ENCODE results near the gene CSF1R.

The CSF1R gene

GRCh38 chr5:150020249-150020648, 66.1 kb downstream of the CSF1R start:
- no peak for TF ChIP-seq CTCF (IDR thresholded peaks at IDR 0.05; ENCODE audit: insufficient read depth, low read length, missing control alignments)
- no peak for DNase-seq (ENCODE audit: low read depth, low spot score)
- ChIA-PET CTCF (interaction anchor here (0.8 to 2.6 kb wide), 2 partner anchors 9 to 18 kb away, joined by 4 to 15 read pairs; partner anchors contain the start of genes HMGXB3 and TIGD6), POLR2A (interaction anchor here (1.1 kb wide), 1 partner anchor 16 kb away, joined by 3 read pairs; no protein-coding TSS in a partner anchor)
- no peak overlapping the region for H3K4me3 ChIP-seq (ENCODE audit: low read depth, low read length)

GRCh38 chr5:150017226-150018005, 68.9 kb downstream of the CSF1R start:
- ChIA-PET CTCF (interaction anchor here (1.0 to 1.6 kb wide), 5 partner anchors 9 to 183 kb away, joined by 3 to 7 read pairs (median 4); partner anchors contain the start of genes HMGXB3 and TIGD6), POLR2A (interaction anchor here (0.5 kb wide), 1 partner anchor 158 kb away, joined by 3 read pairs; no protein-coding TSS in a partner anchor)
- no peak for DNase-seq (ENCODE audit: low read depth, low spot score)
- H3K4me3 ChIP-seq (ENCODE audit: low read depth, low read length) = no peak overlapping the region
- TF ChIP-seq CTCF (IDR thresholded peaks at IDR 0.05; ENCODE audit: insufficient read depth, low read length, missing control alignments) = no peak

GRCh38 chr5:150016537-150016936, 69.8 kb downstream of the CSF1R start:
- CTCF ChIA-PET = interaction anchor here (0.6 to 1.6 kb wide), 5 partner anchors 10 to 182 kb away, joined by 3 to 7 read pairs (median 4); partner anchors contain the start of genes HMGXB3 and TIGD6
- POLR2A ChIA-PET = no interaction called here

GRCh38 chr5:150015415-150015814, 70.9 kb downstream of the CSF1R start:
- ChIA-PET CTCF (interaction anchor here (0.8 kb wide), 1 partner anchor 10 kb away, joined by 3 read pairs; no protein-coding TSS in a partner anchor), POLR2A (no interaction called here)
- no peak for TF ChIP-seq CTCF (IDR thresholded peaks at IDR 0.05; ENCODE audit: insufficient read depth, low read length, missing control alignments)
- no peak for DNase-seq (ENCODE audit: low read depth, low spot score)
- no peak overlapping the region for H3K4me3 ChIP-seq (ENCODE audit: low read depth, low read length)

More at GRCh38 chr5:150016537-150016936, 69.8 kb downstream of the CSF1R start:
- no peak for TF ChIP-seq CTCF (IDR thresholded peaks at IDR 0.05; ENCODE audit: insufficient read depth, low read length, missing control alignments)
- no peak overlapping the region for H3K4me3 ChIP-seq (ENCODE audit: low read depth, low read length)
- DNase-seq (ENCODE audit: low read depth, low spot score) = no peak

GRCh38 chr5:150014456-150014855, 71.9 kb downstream of the CSF1R start:
- ChIA-PET POLR2A (no interaction called here), CTCF (interaction anchor here (0.9 kb wide), 1 partner anchor 148 kb away, joined by 3 read pairs; no protein-coding TSS in a partner anchor)
- TF ChIP-seq CTCF (IDR thresholded peaks at IDR 0.05; ENCODE audit: insufficient read depth, low read length, missing control alignments) = no peak
- DNase-seq (ENCODE audit: low read depth, low spot score) = no peak
- no peak overlapping the region for H3K4me3 ChIP-seq (ENCODE audit: low read depth, low read length)

GRCh38 chr5:150013931-150014330, 72.4 kb downstream of the CSF1R start:
- TF ChIP-seq CTCF (IDR thresholded peaks at IDR 0.05; ENCODE audit: insufficient read depth, low read length, missing control alignments) = no peak
- no peak overlapping the region for H3K4me3 ChIP-seq (ENCODE audit: low read depth, low read length)
- POLR2A ChIA-PET = no interaction called here
- no peak for DNase-seq (ENCODE audit: low read depth, low spot score)
- CTCF ChIA-PET = interaction anchor here (0.9 kb wide), 1 partner anchor 149 kb away, joined by 3 read pairs; no protein-coding TSS in a partner anchor

Measured in AG04449 (cell line).